GM12892 (cell line): ENCODE measurements around the gene PRUNE2.

Source experiments
- POLR2AphosphoS5 ChIP-seq: IDR thresholded peaks from 2 replicates; pipeline ENCODE4 v1.6.1; 2011; ENCODE audit warnings: low read depth, low read length, control low read depth
- TAF1 ChIP-seq: IDR thresholded peaks from 2 replicates; pipeline ENCODE4 v1.6.1; 2011; ENCODE audit warnings: low read depth, mild to moderate bottlenecking, control low read depth, low read length, borderline replicate concordance

DNA sequence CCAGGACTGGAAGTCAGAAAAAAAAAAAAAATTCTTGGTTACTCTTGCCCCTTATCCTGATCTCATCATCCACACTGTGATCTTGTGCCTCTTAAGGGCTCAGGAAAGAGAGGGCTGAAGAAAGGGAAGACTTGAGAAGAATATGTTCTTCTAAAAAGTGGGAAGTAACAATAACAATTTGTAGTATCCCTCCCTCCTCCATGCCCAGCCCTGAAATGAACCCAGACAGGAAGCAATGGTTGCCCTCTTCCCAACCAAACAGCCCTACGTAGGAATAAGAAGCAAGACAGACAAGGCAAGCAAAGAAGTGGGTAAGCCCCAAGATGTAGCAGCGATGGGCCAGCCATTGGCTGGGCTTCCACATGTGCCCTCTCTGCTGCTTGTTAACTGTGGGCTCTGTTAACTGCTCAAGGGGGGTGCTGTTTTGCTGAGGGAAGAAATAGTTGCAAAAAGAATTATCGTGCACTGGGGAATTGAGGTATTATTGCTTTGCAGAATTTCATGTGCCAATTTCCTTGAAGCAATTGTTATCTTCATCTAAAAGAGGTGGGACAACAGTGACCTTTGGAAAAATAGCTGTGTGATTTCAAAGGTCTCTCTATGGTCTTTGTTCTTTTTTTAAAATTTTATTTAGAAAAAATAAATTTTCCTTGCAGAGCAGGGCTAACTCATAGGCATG, 288.3 kb downstream of the PRUNE2 start:
- TF ChIP-seq POLR2AphosphoS5 = no peak
- no peak for TF ChIP-seq TAF1
